HepG2 (cell line): Measurements from ENCODE around the gene CCBE1. TPM values are rescaled to one million over a fixed set of nuclear protein-coding genes. Genes with fewer than 3 reads are reported as not detected.

ENCODE experiments used
- ADNP ChIP-seq: sonication (generic); formaldehyde crosslinking; IDR thresholded peaks from 2 replicates; pipeline ENCODE4 v1.4.0; 2020; ENCODE audit warnings: missing genetic modification reagents
- AGO2 ChIP-seq: fragments of 200-400 bp; formaldehyde crosslinking; optimal IDR thresholded peaks from 2 replicates; pipeline ENCODE3; 2017; ENCODE audit warnings: mild to moderate bottlenecking, low read depth, low read length, moderate library complexity
- E2F2 ChIP-seq: sonication (generic); formaldehyde crosslinking; IDR thresholded peaks from 2 replicates; pipeline ENCODE4 v1.4.0; 2020; ENCODE audit warnings: missing genetic modification reagents, borderline replicate concordance
- KDM1A ChIP-seq: IDR thresholded peaks from 2 replicates; pipeline ENCODE4 v1.6.1; 2016; ENCODE audit warnings: missing compliant biosample characterization
- KMT2A ChIP-seq: sonication (generic); formaldehyde crosslinking; IDR thresholded peaks from 2 replicates; pipeline ENCODE4 v1.4.0; 2020; ENCODE audit warnings: missing genetic modification reagents
- MIXL1 ChIP-seq: IDR thresholded peaks from 2 replicates; pipeline ENCODE4 v1.6.1; 2016
- MXI1 ChIP-seq: IDR thresholded peaks from 3 replicates; pipeline ENCODE4 v1.6.1; 2012; ENCODE audit warnings: low read depth, low read length, inconsistent platforms, borderline replicate concordance
- NFE2L2 ChIP-seq: fragments of 150-350 bp; IDR thresholded peaks from 2 replicates; pipeline ENCODE4 v1.6.1; 2014; ENCODE audit warnings: low read length
- PAX8 ChIP-seq: sonication (generic); formaldehyde crosslinking; IDR thresholded peaks from 2 replicates; pipeline ENCODE4 v1.8.0; 2022; ENCODE audit warnings: mild to moderate bottlenecking, missing genetic modification reagents, borderline replicate concordance
- SOX6 ChIP-seq, 2 experiments: fragments of 450-650 bp in 1 of 2; sonication (generic) in 1 of 2; formaldehyde crosslinking in 1 of 2; IDR thresholded peaks; 2 replicates each; pipeline versions ENCODE4 v1.4.0 to v1.6.1; 2017 to 2020; ENCODE audit warnings: antibody characterized with exemption in 1 of 2, mild to moderate bottlenecking in 1 of 2, missing genetic modification reagents in 1 of 2
- SP4 ChIP-seq: sonication (generic); formaldehyde crosslinking; IDR thresholded peaks from 2 replicates; pipeline ENCODE4 v1.8.1; 2023; ENCODE audit warnings: mild to moderate bottlenecking, missing genetic modification reagents
- SPEN ChIP-seq: sonication (generic); formaldehyde crosslinking; IDR thresholded peaks from 2 replicates; pipeline ENCODE4 v1.5.1; 2020; ENCODE audit warnings: low read depth, mild to moderate bottlenecking, missing genetic modification reagents
- STAG1 ChIP-seq: sonication (generic); formaldehyde crosslinking; IDR thresholded peaks from 2 replicates; pipeline ENCODE4 v1.4.0; 2020; ENCODE audit warnings: missing genetic modification reagents
- TFE3 ChIP-seq: IDR thresholded peaks from 2 replicates; pipeline ENCODE4 v1.6.1; 2016
- ZBTB10 ChIP-seq: sonication (generic); formaldehyde crosslinking; IDR thresholded peaks from 2 replicates; pipeline ENCODE4 v1.4.0; 2020; ENCODE audit warnings: missing genetic modification reagents, borderline replicate concordance
- ZC3H4 ChIP-seq: sonication (generic); formaldehyde crosslinking; IDR thresholded peaks from 2 replicates; pipeline ENCODE4 v1.4.0; 2020; ENCODE audit warnings: missing genetic modification reagents, borderline replicate concordance
- ZNF20 ChIP-seq: sonication (generic); formaldehyde crosslinking; IDR thresholded peaks from 2 replicates; pipeline ENCODE4 v1.4.0; 2020; ENCODE audit warnings: mild to moderate bottlenecking, moderate library complexity, missing genetic modification reagents
- ZNF256 ChIP-seq: sonication (generic); formaldehyde crosslinking; conservative IDR thresholded peaks from 2 replicates; pipeline ENCODE4 v1.4.0; 2020; ENCODE audit warnings: missing genetic modification reagents
- ZNF260 ChIP-seq: sonication (generic); formaldehyde crosslinking; IDR thresholded peaks from 2 replicates; pipeline ENCODE4 v1.4.0; 2020; ENCODE audit warnings: missing genetic modification reagents, low read depth, mild to moderate bottlenecking, borderline replicate concordance
- ZNF280B ChIP-seq: sonication (generic); formaldehyde crosslinking; IDR thresholded peaks from 2 replicates; pipeline ENCODE4 v1.5.0; 2020; ENCODE audit warnings: missing genetic modification reagents, mild to moderate bottlenecking, borderline replicate concordance
- ZNF572 ChIP-seq: sonication (generic); formaldehyde crosslinking; IDR thresholded peaks from 2 replicates; pipeline ENCODE4 v1.5.1; 2020; ENCODE audit warnings: mild to moderate bottlenecking, missing genetic modification reagents
- ZNF580 ChIP-seq: IDR thresholded peaks from 2 replicates; pipeline ENCODE4 v1.6.1; 2016; ENCODE audit warnings: low read depth, borderline replicate concordance
- ZNF83 ChIP-seq: sonication (generic); formaldehyde crosslinking; IDR thresholded peaks from 2 replicates; pipeline ENCODE4 v1.4.0; 2020; ENCODE audit warnings: missing genetic modification reagents, mild to moderate bottlenecking, borderline replicate concordance
- ZNF891 ChIP-seq: sonication (generic); formaldehyde crosslinking; IDR thresholded peaks from 2 replicates; pipeline ENCODE4 v1.5.0; 2020; ENCODE audit warnings: mild to moderate bottlenecking, missing genetic modification reagents
- polyA plus RNA-seq, 8 experiments: library from polyadenylated mRNA; depleted of rRNA in 3 of 8; stranded (reverse) in 7 of 8; unstranded in 1 of 8; fragments of >200 nt; fragmentation: Illumina TruSeq in 4 of 8; extraction: Trizol in 4 of 8; gene quantifications; 2 replicates each; pipeline versions ENCODE4 v1.2.1 to v1.2.3, GENCODE V29; 2011 to 2016; ENCODE audit warnings: low read depth in 4 of 8, missing spikeins in 1 of 8, mixed read lengths in 1 of 8; ENCODE audit not compliant: insufficient read depth in 1 of 8
- total RNA-seq, 5 experiments: library from RNA; depleted of rRNA; stranded (reverse); fragments of >200 nt; fragmentation: Illumina TruSeq; extraction: Trizol; gene quantifications; 2 replicates each; pipeline ENCODE4 v1.2.3, GENCODE V29; 2016; ENCODE audit warnings: low read depth in 1 of 5

Gene CCBE1
- total and polyA plus RNA-seq, 2 of the 13 experiments (the other 11 are each of a cell fraction or from before 2014, with no cell fraction given): not detected

- TF ChIP-seq ZBTB10 (no peak), STAG1 (CRISPR knock-in tag) (no peak), ZNF891 (CRISPR knock-in tag) (no peak), ZNF280B (no peak), ADNP (no peak), AGO2 (no peak), TFE3 (peak; percentile 98), SP4 (CRISPR knock-in tag) (no peak), ZNF20 (CRISPR knock-in tag) (no peak), ZNF83 (CRISPR knock-in tag) (no peak), ZNF256 (CRISPR knock-in tag) (no peak), ZC3H4 (CRISPR knock-in tag) (no peak), ZNF260 (no peak), PAX8 (no peak), MIXL1 (CRISPR knock-in tag) (peak; percentile 94), MXI1 (peak; percentile 79; the same call in 1 of the 3 replicates), ZNF572 (CRISPR knock-in tag) (no peak), NFE2L2 (no peak), KDM1A (CRISPR knock-in tag) (peak; percentile 84), KMT2A (CRISPR knock-in tag) (no peak), SOX6 (IDR thresholded peaks at IDR 0.05) (no peak), SOX6 (CRISPR knock-in tag; IDR thresholded peaks at IDR 0.05) (peak; percentile 90), E2F2 (CRISPR knock-in tag) (no peak), SPEN (CRISPR knock-in tag) (peak; percentile 39; the same call in 1 of the 2 replicates), ZNF580 (no peak)
These were observed 180.7 kb downstream of the CCBE1 start (continued) for GRCh38 chr18:59516356-59517155.
